Islet of Langerhans (tissue), 1 donor: Measurements from ENCODE around the gene SOX3.

Experiments used
- FAIRE-seq: peaks from one replicate; lab custom pipeline; 2011; peaks lifted over from hg19 to GRCh38; lab: Jason Lieb, UNC

The SOX3 gene

GRCh38 chrX:140504371-140505324 lies at the start of gene SOX3:
TSS of gene SOX3 (minus strand) at chrX:140505069. CDS start at chrX:140505060, 9 bp downstream.
- no peak for FAIRE-seq

DNA sequence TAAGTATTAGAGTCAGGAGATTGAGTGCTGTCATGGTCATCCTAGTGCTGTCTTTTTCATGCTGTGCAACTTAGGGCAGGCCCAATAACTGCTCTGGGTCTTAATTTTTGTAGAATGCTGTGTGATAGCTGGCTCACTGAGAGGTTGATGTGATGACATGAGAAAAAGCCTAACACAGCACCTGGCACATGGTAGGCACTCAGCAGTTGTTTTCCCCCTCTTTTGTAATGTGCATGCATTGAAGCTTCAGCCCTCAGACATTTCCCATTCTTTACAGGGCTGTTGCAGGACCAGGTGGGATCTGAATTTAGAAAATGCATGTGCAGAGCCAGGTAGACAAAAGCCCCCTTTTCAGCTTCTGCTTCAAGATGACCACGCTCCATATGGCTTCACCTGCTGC lies 44.1 kb upstream of the SOX3 start:
- no peak for FAIRE-seq

GRCh38 chrX:140526171-140526570 lies 21.3 kb upstream of the SOX3 start:
- FAIRE-seq = no peak

GRCh38 chrX:140525448-140525847 lies 20.6 kb upstream of the SOX3 start:
- no peak for FAIRE-seq

DNA sequence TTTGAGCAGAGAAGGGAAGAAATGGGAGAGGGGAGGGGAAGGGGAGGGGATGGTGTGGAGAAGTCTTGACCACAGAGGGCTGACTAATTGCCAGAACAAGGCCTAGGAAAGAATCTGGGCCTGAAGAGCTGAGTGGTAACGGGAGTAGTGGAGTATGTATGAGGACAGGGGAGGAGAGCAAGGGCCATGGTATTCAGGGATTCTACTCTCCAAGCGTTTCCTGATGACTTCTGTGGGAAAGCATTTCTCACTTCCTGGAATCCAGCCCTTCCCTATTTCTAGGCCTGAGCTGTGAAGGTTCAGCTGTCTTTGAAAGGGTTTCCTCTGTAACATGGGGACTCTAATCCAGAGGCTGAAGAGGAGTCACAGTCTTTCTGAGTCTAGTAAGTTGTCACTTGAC lies 19.7 kb upstream of the SOX3 start:
- FAIRE-seq = no peak

GRCh38 chrX:140521393-140521792 lies 16.5 kb upstream of the SOX3 start:
- FAIRE-seq = no peak

DNA sequence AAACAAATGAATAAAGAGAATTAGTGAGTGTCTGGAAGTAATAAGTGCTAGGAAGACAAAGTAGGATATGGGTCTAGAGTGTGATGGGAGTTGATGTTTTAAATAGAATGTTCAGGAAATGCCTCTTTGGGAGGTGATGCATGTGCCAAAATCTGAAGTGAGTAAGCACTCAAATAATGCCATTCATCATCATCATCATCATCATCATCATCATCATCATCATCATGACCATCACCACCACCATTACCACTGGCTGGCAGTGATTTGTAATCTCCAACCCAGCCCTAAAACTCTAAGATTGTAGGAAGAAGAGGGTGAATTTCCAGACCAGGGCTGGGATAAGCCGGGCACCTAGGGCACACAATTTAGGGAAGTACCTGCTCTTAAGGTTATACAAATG lies 9.7 kb upstream of the SOX3 start:
- FAIRE-seq = no peak

GRCh38 chrX:140510895-140511295 lies 6.0 kb upstream of the SOX3 start:
- FAIRE-seq = no peak

DNA sequence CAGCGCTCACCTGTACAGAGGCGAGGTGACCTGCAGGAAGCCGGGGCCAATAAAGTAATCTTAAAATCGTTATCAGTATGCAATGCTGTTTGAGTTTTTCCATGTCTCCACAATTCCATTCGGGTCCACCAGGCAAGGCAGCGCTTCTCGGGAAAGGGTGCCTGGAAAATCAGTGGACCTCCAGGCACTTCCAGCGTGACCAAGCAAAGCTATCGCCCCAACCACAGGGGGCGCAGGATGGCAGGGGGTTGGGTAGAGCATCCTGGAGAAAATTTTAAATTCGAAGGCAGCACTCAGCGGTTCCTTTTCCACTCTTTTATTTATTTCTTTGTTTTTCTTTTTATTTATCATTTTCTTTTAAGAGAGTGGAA lies 5.4 kb upstream of the SOX3 start:
- FAIRE-seq = no peak

- no peak for FAIRE-seq
Measured at GRCh38 chrX:140509468-140510305, 4.8 kb upstream of the SOX3 start.

GRCh38 chrX:140508958-140509357 lies 4.1 kb upstream of the SOX3 start:
- FAIRE-seq = no peak

DNA sequence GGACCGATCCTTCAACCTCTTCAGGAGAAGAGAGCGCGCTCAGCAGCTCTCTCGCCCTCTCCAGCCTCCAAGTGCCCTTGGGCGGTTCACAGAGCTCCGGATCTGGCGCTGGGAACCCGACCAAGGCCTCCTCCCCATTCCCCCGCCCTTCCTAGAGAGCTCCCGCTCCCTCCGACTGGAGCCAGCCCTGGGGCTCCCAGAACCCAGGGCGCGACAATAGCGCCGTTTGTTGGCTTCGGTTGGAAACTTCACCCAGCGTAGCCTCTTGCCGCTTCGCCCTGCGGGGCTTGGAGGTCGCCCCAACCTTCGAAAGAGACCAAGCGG lies 3.1 kb upstream of the SOX3 start:
- FAIRE-seq = no peak

DNA sequence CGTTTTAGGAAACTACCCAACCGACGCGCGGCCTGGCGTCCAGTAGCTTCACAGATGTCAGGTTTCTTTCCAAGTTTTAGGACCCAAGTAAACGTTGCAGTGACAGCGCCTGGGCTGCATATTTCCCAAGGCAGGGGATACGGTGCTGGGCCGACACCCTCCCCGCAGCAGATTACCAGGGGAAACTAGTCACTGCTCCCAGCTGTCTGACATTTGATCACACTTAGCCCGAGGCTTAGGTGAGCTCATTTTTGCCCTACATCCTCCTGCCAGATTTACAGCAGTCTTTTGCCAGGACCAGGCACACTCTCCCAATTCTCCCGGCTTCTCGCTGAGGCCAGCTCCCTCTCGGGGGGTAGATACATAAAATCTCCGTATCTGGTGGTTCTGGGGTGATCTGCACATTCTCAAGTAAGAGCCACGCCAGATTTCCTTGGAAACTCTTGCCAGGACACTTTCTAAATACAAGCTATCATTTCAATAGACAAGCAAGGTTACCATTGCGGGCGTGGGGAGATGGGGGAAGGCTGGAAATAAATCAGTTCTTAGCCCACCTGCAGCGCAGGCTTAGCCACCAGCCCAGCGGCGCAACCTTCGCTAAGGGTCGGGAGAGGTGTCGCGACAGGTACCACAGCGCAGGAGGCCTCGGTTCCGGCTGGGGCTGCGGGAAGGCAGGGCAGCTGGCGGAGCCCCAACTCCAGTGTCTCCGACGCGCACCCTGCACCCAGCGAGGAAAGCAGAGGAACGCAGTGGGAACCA lies 2.5 kb upstream of the SOX3 start:
- no peak for FAIRE-seq

DNA sequence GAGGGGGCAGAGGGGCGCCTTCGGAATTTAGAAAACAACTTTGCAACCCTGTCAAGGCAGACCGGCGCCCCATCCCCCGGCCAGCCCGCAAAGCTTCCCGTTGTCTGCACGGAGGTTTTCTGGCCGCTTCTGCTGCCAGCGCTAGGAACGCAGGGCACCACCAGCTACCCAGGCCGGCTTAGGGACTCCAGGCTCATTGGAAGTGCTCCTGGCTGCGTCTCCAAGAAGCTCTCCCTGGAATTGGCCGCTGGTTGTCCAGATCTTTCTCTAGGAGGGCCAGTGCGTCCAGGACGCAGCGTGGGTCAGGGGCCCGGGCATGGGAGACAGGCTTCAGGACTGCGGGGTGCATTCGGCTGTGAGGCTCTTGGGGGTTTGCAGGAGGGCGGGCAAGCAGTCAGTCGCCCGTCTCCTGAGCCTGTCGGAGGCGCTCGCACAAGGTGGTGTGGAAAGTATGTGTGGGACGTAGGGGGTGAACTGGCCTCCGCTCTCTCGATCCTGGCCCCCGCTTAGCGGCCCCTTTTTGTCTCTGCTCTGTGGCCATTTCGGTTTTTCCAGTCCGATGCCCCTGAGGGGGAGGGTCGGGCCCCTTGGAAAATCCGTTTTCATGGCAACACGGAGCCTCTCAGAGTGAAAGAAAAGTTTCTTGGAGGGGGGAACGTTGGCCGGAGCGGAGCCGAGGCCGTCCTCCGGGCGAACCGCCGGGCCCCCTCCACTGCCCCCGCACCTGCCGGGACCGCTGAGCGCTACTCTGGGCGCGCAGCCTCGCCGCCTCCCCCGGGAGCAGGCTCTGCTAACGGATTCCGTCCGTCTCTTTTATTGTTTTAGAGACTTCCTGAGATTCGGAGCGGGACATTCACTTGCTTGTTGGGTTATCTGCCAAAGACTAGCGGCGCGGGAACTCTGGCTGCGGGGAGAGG lies 810 bp upstream of the SOX3 start:
- FAIRE-seq = no peak

DNA sequence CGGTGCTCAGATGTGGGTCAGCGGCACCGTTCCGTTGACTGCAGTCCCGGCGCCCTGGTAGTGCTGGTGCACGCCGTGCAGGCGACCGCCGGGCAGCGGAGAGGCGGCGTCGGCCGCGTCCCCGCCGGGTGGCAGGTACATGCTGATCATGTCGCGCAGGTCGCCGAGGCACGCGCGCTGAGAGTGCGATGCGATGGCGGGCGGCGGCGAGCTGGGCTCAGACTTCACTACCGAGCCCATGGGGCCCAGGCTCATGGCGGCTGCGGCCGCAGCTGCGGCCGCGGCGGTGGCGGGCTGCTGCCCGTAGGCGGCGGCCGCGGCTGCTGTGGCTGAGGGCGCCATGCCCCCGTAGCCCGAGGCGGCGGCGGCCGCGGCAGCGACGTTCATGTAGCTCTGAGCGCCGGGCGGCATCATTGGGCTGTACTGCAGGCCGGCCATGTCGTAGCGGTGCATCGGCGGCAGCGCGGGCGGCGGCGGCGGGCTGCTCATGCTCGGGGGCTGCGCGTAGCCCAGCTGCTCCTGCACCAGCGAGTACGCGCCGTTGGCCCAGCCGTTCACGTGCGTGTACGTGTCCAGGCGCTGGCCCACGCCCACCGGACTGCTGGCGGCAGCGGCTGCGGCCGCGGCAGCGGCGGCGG lies 1.0 kb downstream of the SOX3 start:
- no peak for FAIRE-seq

- no peak for FAIRE-seq
Measured at GRCh38 chrX:140503238-140503601, 1.6 kb downstream of the SOX3 start.

GRCh38 chrX:140502491-140503237 lies 2.2 kb downstream of the SOX3 start:
- no peak for FAIRE-seq

GRCh38 chrX:140501940-140502468 lies 2.9 kb downstream of the SOX3 start:
- FAIRE-seq = no peak

DNA sequence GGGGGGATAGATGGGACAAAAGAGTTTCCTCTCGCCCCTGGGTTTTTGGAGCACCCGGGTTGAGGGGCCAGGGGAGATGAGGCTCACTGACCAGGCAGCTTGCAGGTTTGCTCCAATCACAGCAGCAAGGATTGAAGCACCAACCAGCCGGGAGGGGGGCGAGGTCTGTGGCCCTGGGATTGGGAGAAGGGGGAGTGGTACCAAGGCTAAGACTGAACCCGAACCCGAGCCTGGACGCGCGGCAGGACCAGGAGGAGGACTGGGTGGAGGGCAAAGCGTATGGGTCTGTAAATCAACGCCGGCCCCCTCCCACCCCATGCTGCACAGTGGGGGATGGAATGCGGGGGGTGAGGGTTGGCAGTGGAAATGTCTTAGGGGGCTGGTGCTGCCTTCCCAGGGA lies 3.5 kb downstream of the SOX3 start:
- no peak for FAIRE-seq

DNA sequence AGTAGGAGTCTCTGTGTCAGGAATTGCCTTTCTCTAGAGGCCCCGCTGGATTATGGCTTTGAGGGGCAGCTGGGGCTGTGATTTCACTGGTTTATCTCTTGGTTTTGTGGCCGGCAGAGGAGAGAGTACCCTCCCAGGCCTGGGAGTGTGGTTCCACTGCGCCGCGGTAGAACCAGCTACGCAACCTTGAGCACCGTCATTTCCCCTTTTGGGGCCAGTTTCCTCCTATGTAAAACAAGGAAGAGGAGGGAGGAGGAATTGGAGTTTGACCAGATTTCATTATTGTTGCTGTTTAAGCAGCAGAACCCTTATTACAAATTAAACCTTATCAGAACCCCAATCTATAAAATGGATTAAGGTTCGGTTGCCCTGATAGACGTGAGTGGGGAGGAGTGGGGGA lies 4.4 kb downstream of the SOX3 start:
- FAIRE-seq = no peak
